GM18498 (cell line): ENCODE results near the gene NKX6-1.

ENCODE experiments used
- ATAC-seq: cut with Tn5 transposase; IDR thresholded peaks from one replicate; pipeline ENCODE4 v1.9.1; 2021; ENCODE audit warnings: mild to moderate bottlenecking, moderate library complexity; ENCODE audit not compliant: unreplicated experiment

NKX6-1 gene

GRCh38 chr4:84498935-84499623, at the start of gene NKX6-1:
NKX6-1 (minus strand) TSS chr4:84499292; CDS start chr4:84498228, 1,064 bp downstream.
- ATAC-seq = no peak

GRCh38 chr4:84547211-84547610, 48.1 kb upstream of the NKX6-1 start:
- no peak for ATAC-seq

GRCh38 chr4:84545093-84545492, 46.0 kb upstream of the NKX6-1 start:
- no peak for ATAC-seq

- no peak for ATAC-seq
Measured at GRCh38 chr4:84535901-84536300, 36.8 kb upstream of the NKX6-1 start.

- no peak for ATAC-seq
Measured at GRCh38 chr4:84531689-84532088, 32.6 kb upstream of the NKX6-1 start.

GRCh38 chr4:84530871-84531270, 31.8 kb upstream of the NKX6-1 start:
- no peak for ATAC-seq

GRCh38 chr4:84530454-84530853, 31.4 kb upstream of the NKX6-1 start:
- no peak for ATAC-seq

- peak; percentile 55 for ATAC-seq
Measured at GRCh38 chr4:84529169-84529751, 30.2 kb upstream of the NKX6-1 start.

- ATAC-seq = no peak
Measured at GRCh38 chr4:84527391-84527790, 28.3 kb upstream of the NKX6-1 start.

- ATAC-seq = no peak
Measured at GRCh38 chr4:84515075-84515474, 16.0 kb upstream of the NKX6-1 start.

GRCh38 chr4:84512277-84512676, 13.2 kb upstream of the NKX6-1 start:
- ATAC-seq = no peak

GRCh38 chr4:84511703-84512102, 12.6 kb upstream of the NKX6-1 start:
- ATAC-seq = no peak

GRCh38 chr4:84507941-84508340, 8.8 kb upstream of the NKX6-1 start:
- no peak for ATAC-seq

GRCh38 chr4:84504821-84505220, 5.7 kb upstream of the NKX6-1 start:
- ATAC-seq = no peak

GRCh38 chr4:84503495-84504437, 4.7 kb upstream of the NKX6-1 start:
- peak; percentile 89 for ATAC-seq

GRCh38 chr4:84502955-84503373, 3.9 kb upstream of the NKX6-1 start:
- ATAC-seq = no peak

GRCh38 chr4:84502333-84502954, 3.4 kb upstream of the NKX6-1 start:
- no peak for ATAC-seq

- no peak for ATAC-seq
Measured at GRCh38 chr4:84501721-84502267, 2.7 kb upstream of the NKX6-1 start.

- no peak for ATAC-seq
Measured at GRCh38 chr4:84501202-84501503, 2.1 kb upstream of the NKX6-1 start.

GRCh38 chr4:84500386-84501201, 1.5 kb upstream of the NKX6-1 start:
- no peak for ATAC-seq
